ENCODE data around the gene CFDP1. TPM values are rescaled to one million over a fixed set of nuclear protein-coding genes. Genes with fewer than 3 reads are reported as not detected.

CFDP1 gene
- total and polyA plus RNA-seq, 4 donors: 44.8 to 105 (median 64.1) TPM

GRCh38 chr16:75261590-75262078 is 171.7 kb downstream of the CFDP1 start:
- DNase-seq (no peak), ATAC-seq (ENCODE audit: insufficient read depth, low FRiP score) (no peak)
- H3K27me3 ChIP-seq (ENCODE audit: control insufficient read depth in 3 of 3, insufficient read depth in 3 of 3, low read length in 2 of 3): no peaks in the 10 kb centered on the region
- no peak overlapping the region for H3K4me3 ChIP-seq
- no peaks in the 10 kb centered on the region for H3K9me3 ChIP-seq (ENCODE audit: control insufficient read depth in 4 of 4, insufficient read depth in 3 of 4, low read length in 3 of 4)
- peaks cover 28 to 74% (median 52%) of the 10 kb centered on the region in 5 donors for H3K4me1 ChIP-seq (ENCODE audit: control insufficient read depth in 5 of 5, insufficient read depth in 5 of 5, low read length in 5 of 5)
- H3K36me3 ChIP-seq (ENCODE audit: control insufficient read depth in 4 of 4, insufficient read depth in 4 of 4, low read length in 4 of 4): peaks cover 0 to 3% (median 1%) of the 10 kb centered on the region in 4 donors
- WGBS, 2 donors: 92 to 100% methylated on average over 3 of the region's 3 CpGs
- H3K27ac ChIP-seq (ENCODE audit: low read depth in 1 of 2, low read length in 1 of 2): peak overlapping the region in 1 of 2 donors; percentile 43
- H3K9ac ChIP-seq (ENCODE audit: insufficient read depth in 1 of 2, low read length in 2 of 2): no peak overlapping the region
- TF ChIP-seq CTCF (IDR thresholded peaks at IDR 0.05; ENCODE audit: control extremely low read depth, extremely low read depth): no peak

DNA sequence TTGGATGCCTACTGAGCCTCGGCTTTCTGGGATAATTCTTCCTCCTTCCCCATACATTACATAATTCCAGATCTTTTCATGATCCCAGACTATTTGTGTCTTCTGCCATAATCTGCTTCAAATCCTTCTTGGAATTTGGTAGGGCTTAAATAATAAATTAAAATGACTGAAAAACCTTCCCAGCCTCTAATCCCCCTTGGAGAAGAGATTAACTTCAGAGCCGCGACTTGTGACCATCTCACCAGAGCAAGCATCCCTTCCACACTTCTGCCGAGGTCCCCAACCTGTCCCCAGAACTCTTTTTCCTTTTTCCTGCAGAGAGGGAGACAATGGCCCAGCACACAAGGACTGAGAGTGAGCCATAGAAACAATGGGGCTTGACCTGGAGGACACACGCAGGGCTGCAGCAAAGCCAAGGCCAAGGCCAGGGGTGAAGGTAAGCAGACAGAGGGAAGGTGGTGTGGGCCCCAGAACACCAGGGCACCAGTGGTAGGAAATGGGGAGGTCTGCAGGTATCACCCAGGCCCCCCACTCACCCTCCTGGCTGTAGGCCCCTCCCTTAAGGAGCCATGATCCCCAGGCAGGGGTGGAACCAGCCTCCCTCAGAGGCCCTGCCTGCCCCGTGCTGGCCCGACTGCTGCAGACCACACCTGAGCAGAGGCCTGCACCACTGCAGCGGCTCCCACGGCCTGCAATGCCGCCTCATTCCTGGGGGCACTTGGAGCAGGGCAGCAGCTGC is 172.3 kb downstream of the CFDP1 start:
- WGBS, 2 donors: 80 to 83% methylated on average over 10 of the region's 10 CpGs
- Histone ChIP-seq H3K9ac (ENCODE audit: insufficient read depth in 1 of 2, low read length in 2 of 2) (no peak overlapping the region), H3K4me1 (ENCODE audit: control insufficient read depth in 5 of 5, insufficient read depth in 5 of 5, low read length in 5 of 5) (peaks cover 28 to 74% (median 53%) of the 10 kb centered on the region in 5 donors), H3K27me3 (ENCODE audit: control insufficient read depth in 3 of 3, insufficient read depth in 3 of 3, low read length in 2 of 3) (no peaks in the 10 kb centered on the region), H3K36me3 (ENCODE audit: control insufficient read depth in 4 of 4, insufficient read depth in 4 of 4, low read length in 4 of 4) (peaks cover 0 to 3% (median 1%) of the 10 kb centered on the region in 4 donors), H3K27ac (ENCODE audit: low read depth in 1 of 2, low read length in 1 of 2) (peak overlapping the region in 1 of 2 donors; percentile 43), H3K9me3 (ENCODE audit: control insufficient read depth in 4 of 4, insufficient read depth in 3 of 4, low read length in 3 of 4) (no peaks in the 10 kb centered on the region), H3K4me3 (no peak overlapping the region)
- ATAC-seq (ENCODE audit: insufficient read depth, low FRiP score): no peak
- no peak for TF ChIP-seq CTCF (IDR thresholded peaks at IDR 0.05; ENCODE audit: control extremely low read depth, extremely low read depth)
- no peak for DNase-seq

DNA sequence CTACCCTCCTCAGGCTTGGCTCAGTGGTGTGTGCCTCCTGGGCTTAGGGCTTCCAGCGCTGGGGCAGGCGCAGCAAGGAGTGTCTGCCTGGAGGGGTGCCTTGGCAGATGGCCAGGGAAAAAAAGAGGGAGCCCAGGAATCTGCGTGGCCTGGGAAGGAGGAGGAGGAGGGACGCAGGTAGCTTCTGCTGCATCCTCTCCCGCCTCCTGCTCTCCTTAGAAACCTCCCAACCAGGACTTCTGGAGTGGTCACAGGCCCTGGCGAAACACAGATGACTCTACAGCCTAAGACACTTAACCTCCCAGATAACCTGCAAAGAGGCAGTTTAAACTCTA is 174.5 kb downstream of the CFDP1 start:
- Histone ChIP-seq H3K27ac (ENCODE audit: low read depth in 1 of 2, low read length in 1 of 2) (no peak overlapping the region), H3K4me3 (no peak overlapping the region), H3K27me3 (ENCODE audit: control insufficient read depth in 3 of 3, insufficient read depth in 3 of 3, low read length in 2 of 3) (no peaks in the 10 kb centered on the region), H3K36me3 (ENCODE audit: control insufficient read depth in 4 of 4, insufficient read depth in 4 of 4, low read length in 4 of 4) (peaks cover 0 to 3% (median under 1%) of the 10 kb centered on the region in 4 donors), H3K9me3 (ENCODE audit: control insufficient read depth in 4 of 4, insufficient read depth in 3 of 4, low read length in 3 of 4) (no peaks in the 10 kb centered on the region), H3K9ac (ENCODE audit: insufficient read depth in 1 of 2, low read length in 2 of 2) (no peak overlapping the region), H3K4me1 (ENCODE audit: control insufficient read depth in 5 of 5, insufficient read depth in 5 of 5, low read length in 5 of 5) (peaks cover 31 to 78% (median 63%) of the 10 kb centered on the region in 5 donors)
- ATAC-seq (ENCODE audit: insufficient read depth, low FRiP score) (no peak), DNase-seq (no peak)
- TF ChIP-seq CTCF (IDR thresholded peaks at IDR 0.05; ENCODE audit: control extremely low read depth, extremely low read depth): no peak
- WGBS, 2 donors: 63 to 65% methylated on average over 6 of the region's 6 CpGs
